ENCODE results near the gene CDH20. TPM values are rescaled to one million over a fixed set of nuclear protein-coding genes. Genes with fewer than 3 reads are reported as not detected.

CDH20 gene
- total and polyA plus RNA-seq, 2 of the 13 experiments (the other 11 are each of a cell fraction or from before 2014, with no cell fraction given) = not detected

GRCh38 chr18:61556862-61557261, 223.6 kb downstream of the CDH20 start (continued):
- TF ChIP-seq ZNF281 (CRISPR knock-in tag; IDR thresholded peaks at IDR 0.05; ENCODE audit: borderline replicate concordance) (no peak), AKAP8 (CRISPR knock-in tag; IDR thresholded peaks at IDR 0.05) (no peak)

- in situ Hi-C loops (cut with HindIII; ENCODE audit: extremely low pct_ligation_motif_present, low pct_unique_long_range_greater_than_20kb) (no loop called here), intact Hi-C loops (cut with micrococcal nuclease; ENCODE audit: unreplicated experiment) (no loop called here)
- Histone ChIP-seq H3K27me3 (ENCODE audit: control insufficient read depth in 1 of 2, insufficient read depth in 2 of 2, low read length in 2 of 2) (no peaks in the 10 kb centered on the region), H3K4me3 (replicated peaks in 1 of 3; ENCODE audit: insufficient read depth in 1 of 3, low read depth in 2 of 3, low read length in 3 of 3) (no peak overlapping the region), H3K79me2 (ENCODE audit: insufficient read depth, low read length) (no peaks in the 10 kb centered on the region), H3K4me1 (ENCODE audit: insufficient read depth, low read length) (no peaks in the 10 kb centered on the region), H3K4me2 (ENCODE audit: low read depth, low read length) (no peak overlapping the region), H3K9me3 (ENCODE audit: low read length) (no peaks in the 10 kb centered on the region), H3K27ac (ENCODE audit: extremely low read length, insufficient read depth, low read length) (no peak overlapping the region), H3K36me3 (replicated peaks in 1 of 2; ENCODE audit: control insufficient read depth in 1 of 2, insufficient read depth in 2 of 2, low read length in 2 of 2) (no peaks in the 10 kb centered on the region), H2AFZ (ENCODE audit: low read length) (no peak overlapping the region), H3K9ac (ENCODE audit: insufficient read depth, low read depth, low read length) (no peak overlapping the region), H4K20me1 (ENCODE audit: insufficient read depth, low read length) (no peaks in the 10 kb centered on the region)
- ChIA-PET POLR2A (no interaction called here), CTCF (ENCODE audit: low intra/inter-chr PET ratio, low total read pairs) (no interaction called here)
- WGBS (ENCODE audit: low lambda C conversion rate) = 30% methylated on average over 9 of the region's 9 CpGs
- no peak for FAIRE-seq
- no peak for ATAC-seq
- DNase-seq (ENCODE audit: low spot score) = no peak
- no TSS peak for BruUV-seq (replicated peaks)
- TF ChIP-seq NFE2L1 (CRISPR knock-in tag; IDR thresholded peaks at IDR 0.05; ENCODE audit: borderline replicate concordance) (no peak), YY1 (IDR thresholded peaks at IDR 0.05; ENCODE audit: insufficient read depth, insufficient replicate concordance, low read depth, low read length) (no peak), PAXIP1 (CRISPR knock-in tag; conservative IDR thresholded peaks at IDR 0.05) (no peak), HDAC1 (CRISPR knock-in tag; IDR thresholded peaks at IDR 0.05) (no peak), IRF2 (CRISPR knock-in tag; IDR thresholded peaks at IDR 0.05) (no peak), HOXA5 (CRISPR knock-in tag; IDR thresholded peaks at IDR 0.05) (no peak), ARNTL (CRISPR knock-in tag; IDR thresholded peaks at IDR 0.05) (no peak), EP300 (IDR thresholded peaks at IDR 0.05; ENCODE audit: low read depth in 2 of 2, low read length in 2 of 2) (no peak), EP300 (CRISPR knock-in tag; IDR thresholded peaks at IDR 0.05; ENCODE audit: borderline replicate concordance) (no peak), REST (IDR thresholded peaks at IDR 0.05; ENCODE audit: borderline replicate concordance in 1 of 2, low read depth in 1 of 2, low read length in 2 of 2) (no peak), HHEX (CRISPR knock-in tag; IDR thresholded peaks at IDR 0.05) (no peak)
Observed at GRCh38 chr18:61569176-61569892, 236.1 kb downstream of the CDH20 start.
